T47D (cell line): Measurements from ENCODE around the gene HOXC10.
A peak's percentile ranks its signal among the peaks of the same experiment; 100 is the strongest.

ENCODE experiments used
- DNase-seq, 2 experiments: peaks; one replicate each; pipeline versions ENCODE4 v3.0.0 to v3.0.0-alpha.2; 2011 to 2012; ENCODE audit warnings: low read depth in 1 of 2, low spot score in 1 of 2
- JUND ChIP-seq: IDR thresholded peaks from 2 replicates; pipeline ENCODE4 v1.6.1; 2012; ENCODE audit warnings: low read depth
- in situ Hi-C: cut with HindIII; loops from 2 replicates; pipeline ENCODE4 v1.10.0; 2016; ENCODE audit warnings: low sequenced_read_pairs, low pct_unique_long_range_greater_than_20kb

The HOXC10 gene

GRCh38 chr12:54010053-54010971 is 25.4 kb downstream of the HOXC10 start:
- in situ Hi-C loops, result loop anchor here (25.0 kb wide), 1 partner anchor 177 kb away; the partner anchor contains the start of gene SMUG1
- DNase-seq, result no peak

GRCh38 chr12:54010972-54011664 is 26.2 kb downstream of the HOXC10 start:
- in situ Hi-C loops, result loop anchor here (25.0 kb wide), 1 partner anchor 176 kb away; the partner anchor contains the start of gene SMUG1
- no peak for TF ChIP-seq JUND
- no peak for DNase-seq

More at GRCh38 chr12:54010053-54010971, 25.4 kb downstream of the HOXC10 start:
- no peak for TF ChIP-seq JUND

DNA sequence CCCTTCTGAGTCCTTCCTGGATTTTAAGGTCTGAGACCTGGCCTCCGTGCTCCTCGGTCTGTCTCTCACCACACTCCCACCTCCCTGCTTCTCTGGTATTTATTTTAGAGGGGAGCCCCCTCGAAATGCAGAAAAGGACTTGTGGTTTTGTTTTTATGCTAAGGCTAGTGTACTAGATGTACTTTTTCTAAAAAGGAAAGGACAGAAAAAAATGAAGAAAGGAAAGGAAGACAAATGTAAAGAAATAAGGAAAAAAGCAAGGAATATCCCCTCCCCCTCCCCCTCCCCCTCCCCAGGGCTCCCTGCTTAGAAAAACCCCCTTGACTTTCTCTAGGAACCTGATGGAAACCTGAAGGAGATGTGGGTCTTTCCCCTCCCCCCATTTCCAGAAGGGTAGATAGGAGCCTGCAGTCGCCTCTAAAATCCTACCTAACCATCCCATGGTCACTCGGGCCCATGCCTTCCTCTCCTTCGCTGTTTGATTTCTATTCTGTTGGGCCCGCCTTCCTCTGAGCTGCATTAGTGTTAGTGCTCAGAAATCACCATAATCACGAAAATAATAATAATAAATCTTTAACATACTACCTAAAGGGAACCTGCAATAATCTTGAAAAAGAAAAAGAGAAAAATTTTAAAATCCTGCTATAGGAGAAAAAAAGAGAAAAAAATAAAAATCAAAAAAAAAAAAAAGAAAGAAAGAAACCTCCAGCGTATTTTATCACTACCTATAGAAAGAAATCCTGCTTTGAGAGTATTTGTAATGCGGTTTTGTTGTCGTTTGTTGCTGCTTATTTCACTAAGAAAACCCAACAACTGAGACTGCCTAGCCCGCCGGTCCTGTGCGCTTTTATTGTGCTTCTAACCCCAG is 27.0 kb downstream of the HOXC10 start:
- in situ Hi-C loops, result loop anchor here (25.0 kb wide), 1 partner anchor 175 kb away; the partner anchor contains the start of gene SMUG1
- no peak for TF ChIP-seq JUND
- no peak for DNase-seq

GRCh38 chr12:54012631-54013409 is 27.9 kb downstream of the HOXC10 start:
- no peak for TF ChIP-seq JUND
- in situ Hi-C loops, result loop anchor here (25.0 kb wide), 1 partner anchor 174 kb away; the partner anchor contains the start of gene SMUG1
- no peak for DNase-seq

- DNase-seq, result no peak
- in situ Hi-C loops, result loop anchor here (25.0 kb wide), 1 partner anchor 173 kb away; the partner anchor contains the start of gene SMUG1
- TF ChIP-seq JUND, result no peak
Measured at GRCh38 chr12:54014377-54015017, 29.6 kb downstream of the HOXC10 start.

DNA sequence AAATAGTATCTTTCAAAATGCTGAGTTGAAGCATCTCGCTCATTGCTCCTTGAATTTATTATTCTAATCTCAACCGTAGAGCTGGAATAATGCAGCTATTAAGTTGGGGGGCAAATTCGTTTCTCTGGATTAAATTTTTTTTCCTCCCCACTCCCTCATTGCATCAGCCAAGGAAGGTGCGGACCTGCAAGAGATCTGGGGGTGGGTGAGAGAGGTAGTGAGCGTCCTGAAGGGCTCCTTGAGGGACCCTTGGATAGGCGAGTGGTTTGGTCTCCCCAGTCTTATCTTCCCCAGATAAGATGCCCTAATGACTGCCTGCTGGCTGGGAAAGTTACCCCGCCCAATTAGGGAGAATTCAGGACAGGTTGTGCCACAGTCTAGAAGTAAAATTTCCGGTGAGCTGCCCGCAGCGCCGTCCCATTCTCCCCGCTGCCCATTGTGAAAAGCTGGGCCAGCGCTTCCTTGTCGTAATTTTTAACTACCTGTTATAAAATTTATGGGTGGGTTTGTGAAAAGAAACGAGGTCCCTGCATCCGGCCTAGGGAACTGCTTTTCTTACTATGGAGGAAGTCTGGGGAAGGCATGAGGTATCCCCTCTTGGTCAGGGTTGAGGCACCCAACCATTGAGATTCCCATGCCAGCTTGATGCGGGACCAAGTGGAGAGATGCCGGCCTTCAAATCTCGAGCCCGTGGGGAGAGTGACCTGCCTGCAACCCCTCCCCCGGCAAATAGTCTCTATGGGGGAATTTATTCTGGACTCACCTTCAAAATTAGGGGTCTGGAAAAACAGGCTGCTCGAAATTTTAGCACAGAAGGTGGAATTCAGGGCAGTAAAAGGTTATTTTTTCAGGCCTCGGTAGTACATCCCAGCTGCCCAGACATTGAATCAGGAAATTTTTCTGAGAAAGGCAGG is 30.3 kb downstream of the HOXC10 start:
- DNase-seq, result no peak
- no peak for TF ChIP-seq JUND
- in situ Hi-C loops, result loop anchor here (25.0 kb wide), 1 partner anchor 172 kb away; the partner anchor contains the start of gene SMUG1

GRCh38 chr12:54016051-54016450 is 31.1 kb downstream of the HOXC10 start:
- no peak for DNase-seq
- no peak for TF ChIP-seq JUND
- in situ Hi-C loops, result loop anchor here (25.0 kb wide), 1 partner anchor 171 kb away; the partner anchor contains the start of gene SMUG1

DNA sequence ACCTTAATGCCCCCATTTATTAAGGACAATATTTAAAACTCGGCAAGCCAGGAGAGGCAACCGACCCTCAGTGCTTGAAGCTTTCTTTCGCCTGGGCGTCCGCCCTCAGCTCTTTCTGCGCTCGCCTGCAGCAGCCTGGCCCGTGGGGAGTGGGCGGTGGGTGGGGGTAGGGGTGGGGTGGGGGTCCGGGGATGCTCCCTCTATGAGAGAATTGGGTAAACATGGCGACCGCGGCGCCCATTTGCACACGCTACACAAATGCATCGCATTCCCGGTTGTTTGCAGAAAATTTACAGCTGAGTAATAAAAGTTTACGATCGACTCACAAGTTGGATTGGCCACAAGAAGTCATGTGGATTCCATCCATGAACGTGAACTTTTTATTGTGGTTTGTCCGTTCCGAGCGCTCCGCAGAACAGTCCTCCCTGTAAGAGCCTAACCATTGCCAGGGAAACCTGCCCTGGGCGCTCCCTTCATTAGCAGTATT is 31.6 kb downstream of the HOXC10 start:
- DNase-seq, result peak; percentile 86 to 98
- in situ Hi-C loops, result loop anchor here (25.0 kb wide), 1 partner anchor 171 kb away; the partner anchor contains the start of gene SMUG1
- TF ChIP-seq JUND, result no peak

DNA sequence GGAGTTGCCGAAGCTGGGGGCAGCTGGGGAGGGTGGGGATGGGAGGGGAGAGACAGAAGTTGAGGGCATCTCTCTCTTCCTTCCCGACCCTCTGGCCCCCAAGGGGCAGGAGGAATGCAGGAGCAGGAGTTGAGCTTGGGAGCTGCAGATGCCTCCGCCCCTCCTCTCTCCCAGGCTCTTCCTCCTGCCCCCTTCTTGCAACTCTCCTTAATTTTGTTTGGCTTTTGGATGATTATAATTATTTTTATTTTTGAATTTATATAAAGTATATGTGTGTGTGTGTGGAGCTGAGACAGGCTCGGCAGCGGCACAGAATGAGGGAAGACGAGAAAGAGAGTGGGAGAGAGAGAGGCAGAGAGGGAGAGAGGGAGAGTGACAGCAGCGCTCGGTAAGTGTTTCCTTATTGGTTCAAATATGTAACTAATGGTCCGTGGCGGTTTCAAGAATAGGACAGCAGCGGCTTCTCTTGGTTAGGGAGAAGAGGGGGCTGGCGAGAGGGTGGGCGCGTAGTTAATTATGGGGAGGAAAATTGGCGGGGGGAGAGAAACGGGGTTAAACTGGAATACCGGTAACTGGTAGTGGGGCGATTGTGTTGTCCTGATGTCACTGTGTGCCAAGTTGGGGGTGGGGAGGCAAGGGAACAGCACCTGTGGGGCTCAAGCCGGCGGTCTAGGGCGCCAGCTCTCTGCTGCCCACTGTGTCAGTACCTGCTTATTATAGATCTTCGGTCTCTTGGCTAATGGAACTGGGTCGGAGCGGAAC is 32.3 kb downstream of the HOXC10 start:
- peak in 1 of 2 experiments; percentile 78 for DNase-seq
- no peak for TF ChIP-seq JUND
- in situ Hi-C loops, result loop anchor here (25.0 kb wide), 1 partner anchor 170 kb away; the partner anchor contains the start of gene SMUG1
